ENCODE results near the gene KDM4B.

Gene KDM4B

GRCh38 chr19:5101871-5102270, 133.0 kb downstream of the KDM4B start:
- no peak overlapping the region for H3K4me3 ChIP-seq (ENCODE audit: low read depth, low read length)
- TF ChIP-seq CTCF (IDR thresholded peaks at IDR 0.05; ENCODE audit: low read depth, low read length) = no peak

- no peak for TF ChIP-seq CTCF (IDR thresholded peaks at IDR 0.05; ENCODE audit: low read depth, low read length)
- H3K4me3 ChIP-seq (ENCODE audit: low read depth, low read length) = no peak overlapping the region
Measured at GRCh38 chr19:5102520-5102919, 133.6 kb downstream of the KDM4B start.

GRCh38 chr19:5103061-5103701, 134.3 kb downstream of the KDM4B start:
- no peak for TF ChIP-seq CTCF (IDR thresholded peaks at IDR 0.05; ENCODE audit: low read depth, low read length)
- no peak overlapping the region for H3K4me3 ChIP-seq (ENCODE audit: low read depth, low read length)

- TF ChIP-seq CTCF (IDR thresholded peaks at IDR 0.05; ENCODE audit: low read depth, low read length) = no peak
- no peak overlapping the region for H3K4me3 ChIP-seq (ENCODE audit: low read depth, low read length)
Measured at GRCh38 chr19:5103812-5104410, 135.0 kb downstream of the KDM4B start.

GRCh38 chr19:5104871-5105351, 136.0 kb downstream of the KDM4B start:
- H3K4me3 ChIP-seq (ENCODE audit: low read depth, low read length) = no peak overlapping the region
- TF ChIP-seq CTCF (IDR thresholded peaks at IDR 0.05; ENCODE audit: low read depth, low read length) = no peak

GRCh38 chr19:5106191-5106726, 137.3 kb downstream of the KDM4B start:
- no peak for TF ChIP-seq CTCF (IDR thresholded peaks at IDR 0.05; ENCODE audit: low read depth, low read length)
- no peak overlapping the region for H3K4me3 ChIP-seq (ENCODE audit: low read depth, low read length)

- no peak for TF ChIP-seq CTCF (IDR thresholded peaks at IDR 0.05; ENCODE audit: low read depth, low read length)
Measured at GRCh38 chr19:5106971-5107370, 138.1 kb downstream of the KDM4B start.

More at GRCh38 chr19:5106971-5107370, 138.1 kb downstream of the KDM4B start:
- no peak overlapping the region for H3K4me3 ChIP-seq (ENCODE audit: low read depth, low read length)

All from WI38 (cell line).